Measurements from ENCODE around the gene NR2E1.

DNA sequence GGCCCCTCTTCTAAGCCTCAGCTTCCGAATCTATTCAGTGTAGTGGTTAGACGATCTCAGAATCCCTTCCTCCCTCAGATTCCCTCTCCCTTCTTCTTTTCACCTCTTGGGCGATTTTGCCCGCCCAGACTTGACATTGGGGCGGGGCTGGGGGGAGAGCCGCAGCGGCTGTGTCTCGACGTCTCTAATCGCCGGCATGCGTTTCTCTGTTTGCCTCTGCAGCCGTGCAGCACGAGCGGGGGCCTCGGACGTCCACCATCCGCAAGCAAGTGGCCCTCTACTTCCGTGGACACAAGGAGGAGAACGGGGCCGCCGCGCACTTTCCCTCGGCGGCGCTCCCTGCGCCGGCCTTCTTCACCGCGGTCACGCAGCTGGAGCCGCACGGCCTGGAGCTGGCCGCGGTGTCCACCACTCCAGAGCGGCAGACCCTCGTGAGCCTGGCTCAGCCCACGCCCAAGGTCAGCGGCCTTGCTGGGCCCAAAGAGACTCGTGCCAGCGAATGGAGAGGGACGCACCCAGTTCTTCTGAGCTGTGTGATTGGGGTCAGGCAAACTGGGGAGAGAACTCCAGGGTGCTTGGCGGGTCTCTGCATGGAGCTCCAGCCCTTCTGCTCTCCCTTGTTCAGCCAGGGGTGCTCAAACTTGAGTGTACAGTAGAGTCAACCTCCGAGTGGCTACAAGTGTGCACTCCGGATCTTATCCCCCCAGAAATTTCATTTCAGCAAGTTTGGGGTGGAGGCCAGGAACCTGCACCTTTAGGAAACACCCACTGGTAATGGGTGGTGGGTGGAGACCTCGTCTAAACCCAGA lies 10.7 kb downstream of the NR2E1 start:
- TF ChIP-seq, protein P1, sequence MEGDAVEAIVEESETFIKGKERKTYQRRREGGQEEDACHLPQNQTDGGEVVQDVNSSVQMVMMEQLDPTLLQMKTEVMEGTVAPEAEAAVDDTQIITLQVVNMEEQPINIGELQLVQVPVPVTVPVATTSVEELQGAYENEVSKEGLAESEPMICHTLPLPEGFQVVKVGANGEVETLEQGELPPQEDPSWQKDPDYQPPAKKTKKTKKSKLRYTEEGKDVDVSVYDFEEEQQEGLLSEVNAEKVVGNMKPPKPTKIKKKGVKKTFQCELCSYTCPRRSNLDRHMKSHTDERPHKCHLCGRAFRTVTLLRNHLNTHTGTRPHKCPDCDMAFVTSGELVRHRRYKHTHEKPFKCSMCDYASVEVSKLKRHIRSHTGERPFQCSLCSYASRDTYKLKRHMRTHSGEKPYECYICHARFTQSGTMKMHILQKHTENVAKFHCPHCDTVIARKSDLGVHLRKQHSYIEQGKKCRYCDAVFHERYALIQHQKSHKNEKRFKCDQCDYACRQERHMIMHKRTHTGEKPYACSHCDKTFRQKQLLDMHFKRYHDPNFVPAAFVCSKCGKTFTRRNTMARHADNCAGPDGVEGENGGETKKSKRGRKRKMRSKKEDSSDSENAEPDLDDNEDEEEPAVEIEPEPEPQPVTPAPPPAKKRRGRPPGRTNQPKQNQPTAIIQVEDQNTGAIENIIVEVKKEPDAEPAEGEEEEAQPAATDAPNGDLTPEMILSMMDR (IDR thresholded peaks at IDR 0.05) = no peak
- TF ChIP-seq EP300 (IDR thresholded peaks at IDR 0.05) = no peak
- no peak for TF ChIP-seq POLR2A (IDR thresholded peaks at IDR 0.05)
- TF ChIP-seq POLR2AphosphoS5 (IDR thresholded peaks at IDR 0.05) = no peak

All from upper lobe of left lung (tissue), 4 donors.